ENCODE measurements around the gene RUNX1.
"Not testable (repeated sequence)": the region's sequence is repeated elsewhere in the genome, so short reads cannot be mapped to it uniquely, and the experiment has no call there.

RUNX1 gene

DNA sequence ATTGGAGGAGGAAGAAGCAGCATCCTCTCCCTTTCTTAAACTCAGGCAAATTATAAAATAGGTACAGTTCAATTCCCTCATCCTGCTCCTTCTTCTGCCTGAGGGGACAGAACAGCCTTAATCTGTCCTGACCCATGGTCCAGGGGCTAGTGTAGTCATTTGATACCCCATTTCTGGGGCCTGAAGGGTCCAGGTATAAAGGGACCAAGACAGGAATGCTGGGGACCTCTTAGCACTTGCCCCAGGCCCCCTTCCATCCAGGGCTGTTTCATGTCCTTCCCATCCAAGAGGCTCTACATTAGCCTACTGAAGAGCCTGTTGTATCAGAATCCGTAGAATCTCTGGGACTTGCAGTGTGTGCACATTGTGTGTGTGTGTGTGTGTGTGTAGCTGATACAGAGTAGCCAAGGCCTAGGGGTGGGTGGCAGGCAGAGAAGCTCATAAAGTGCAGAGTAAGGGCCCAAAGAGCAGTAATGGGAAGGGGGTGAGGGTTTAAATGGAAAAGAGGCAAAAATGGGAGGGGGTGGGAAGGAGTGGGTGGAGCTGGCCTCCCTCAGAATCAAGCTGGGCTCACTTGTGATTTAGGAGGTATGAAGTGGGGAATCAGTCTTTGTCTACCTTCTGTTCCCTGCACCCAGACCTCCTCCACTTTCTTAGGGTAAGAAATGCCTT lies 32.4 kb downstream of the RUNX1 start:
- DNase-seq (ENCODE audit: low spot score): no peak

DNA sequence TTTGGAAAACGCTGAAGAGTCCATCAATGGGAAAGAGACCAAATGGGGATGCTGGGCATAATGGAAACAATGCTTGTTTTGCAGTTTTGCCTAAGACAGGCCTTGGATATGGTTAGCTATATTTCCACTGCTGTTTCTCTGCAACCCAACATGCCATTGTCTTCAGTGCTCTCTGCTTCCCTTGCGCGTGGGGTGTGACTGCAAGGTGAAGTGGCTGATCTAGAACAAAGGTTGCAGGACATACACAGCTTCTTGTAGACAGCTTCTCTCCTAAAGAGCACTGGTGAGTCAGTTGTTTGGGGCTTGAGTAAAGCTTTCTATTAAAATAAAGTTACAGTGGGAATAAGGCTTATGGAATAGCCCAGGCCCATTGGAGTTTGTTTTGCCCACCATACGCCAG lies 33.0 kb downstream of the RUNX1 start:
- DNase-seq (ENCODE audit: low spot score): no peak

DNA sequence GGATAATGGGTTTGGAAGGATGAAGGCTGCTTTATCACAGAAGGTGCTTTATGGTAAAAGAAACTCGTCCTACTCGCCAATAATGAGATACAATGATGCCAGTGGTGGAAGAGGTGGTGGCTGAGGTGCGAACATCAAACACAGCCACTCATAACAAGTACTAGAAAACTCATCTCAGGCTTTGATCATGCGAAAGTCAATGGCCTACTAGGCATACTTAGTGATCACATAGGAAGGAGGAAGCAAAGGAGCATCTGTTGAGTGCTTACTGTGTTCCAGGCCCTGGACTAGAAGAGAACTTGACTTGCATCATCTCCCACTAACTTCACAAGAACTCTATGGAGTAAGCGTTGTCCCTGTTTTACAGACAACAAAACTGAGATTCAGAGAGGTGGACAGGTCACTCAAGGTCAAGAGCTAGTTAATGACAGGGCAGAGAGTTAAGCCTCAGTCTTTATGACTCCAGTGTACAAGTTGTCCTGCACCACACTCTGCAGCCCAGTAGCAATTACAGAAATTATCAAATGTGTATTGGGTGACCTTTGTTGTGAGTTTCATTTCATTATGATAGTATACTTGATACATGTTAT lies 33.6 kb downstream of the RUNX1 start:
- DNase-seq (ENCODE audit: low spot score): no peak

DNA sequence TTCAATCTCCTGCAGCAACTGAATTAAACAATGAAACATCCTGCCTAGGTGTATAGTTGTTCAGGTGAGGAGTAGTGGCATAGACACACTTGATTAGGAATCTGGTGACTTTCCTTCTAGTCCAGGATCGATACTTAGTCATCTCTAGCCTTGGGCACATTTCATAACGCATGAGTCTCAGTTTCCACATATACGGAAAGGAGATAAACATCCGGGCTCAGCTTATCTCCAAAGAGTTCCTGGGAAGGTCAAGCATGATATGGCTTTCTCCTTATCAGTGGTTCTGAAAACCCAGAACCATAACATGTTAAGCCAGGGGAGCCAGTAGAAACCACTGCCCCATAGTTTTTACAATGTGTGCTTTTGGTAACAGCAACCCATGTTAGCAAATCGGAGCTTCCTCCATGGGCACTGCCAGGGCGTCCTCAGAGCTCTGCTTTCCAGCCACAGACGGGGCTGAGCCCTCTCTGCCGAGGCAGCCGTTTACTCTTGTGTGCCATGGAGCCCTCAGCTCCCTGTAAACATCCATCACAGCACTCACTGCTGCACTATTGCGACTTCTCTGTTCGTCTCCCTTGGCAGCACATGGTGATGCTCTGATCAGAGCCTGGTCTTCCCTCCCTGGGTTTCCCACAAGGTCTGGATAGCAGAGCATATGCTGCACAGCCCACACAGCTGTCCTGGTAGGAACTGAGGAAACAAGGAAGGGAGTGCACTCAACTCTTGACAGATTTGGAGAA lies 34.6 kb downstream of the RUNX1 start:
- DNase-seq (ENCODE audit: low spot score): no peak

DNA sequence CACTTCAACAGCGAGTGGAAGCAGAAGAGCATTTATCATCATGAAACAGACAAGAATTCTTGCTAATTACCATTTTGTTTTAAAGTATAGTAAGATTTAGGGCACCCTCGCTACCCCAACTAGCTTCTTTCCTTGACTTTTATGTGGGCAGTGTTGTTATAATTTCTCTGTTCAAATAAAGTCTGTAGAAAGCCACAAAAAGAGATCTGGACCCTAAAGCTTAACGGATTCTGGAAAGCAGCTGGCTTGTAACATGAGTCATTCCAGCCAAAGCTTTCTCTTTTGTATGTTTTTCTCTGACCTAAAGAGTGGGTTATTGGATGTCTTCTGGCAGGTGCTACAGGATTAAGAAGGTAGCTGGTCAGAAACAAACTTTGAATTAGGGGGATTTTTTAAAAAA lies 37.4 kb downstream of the RUNX1 start:
- no peak for DNase-seq (ENCODE audit: low spot score)

DNA sequence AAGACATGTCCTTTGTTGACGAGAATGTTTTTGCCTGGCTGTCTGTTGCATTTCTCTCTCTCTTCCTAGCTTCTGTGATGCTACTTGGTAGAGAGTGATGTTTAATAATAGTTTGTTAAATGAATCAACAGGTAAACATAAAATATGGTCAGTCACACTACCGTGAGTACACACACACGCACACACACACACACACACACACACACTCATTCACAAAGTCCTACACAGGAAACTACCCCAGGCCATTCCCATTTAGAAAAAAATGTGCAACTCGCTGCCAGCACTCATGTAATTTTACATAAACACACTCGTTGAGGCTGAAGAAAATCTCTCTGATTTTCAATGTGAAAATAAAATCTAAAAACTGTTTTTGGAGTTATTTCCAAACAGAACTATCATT lies 38.7 kb downstream of the RUNX1 start:
- no peak for DNase-seq (ENCODE audit: low spot score)

DNA sequence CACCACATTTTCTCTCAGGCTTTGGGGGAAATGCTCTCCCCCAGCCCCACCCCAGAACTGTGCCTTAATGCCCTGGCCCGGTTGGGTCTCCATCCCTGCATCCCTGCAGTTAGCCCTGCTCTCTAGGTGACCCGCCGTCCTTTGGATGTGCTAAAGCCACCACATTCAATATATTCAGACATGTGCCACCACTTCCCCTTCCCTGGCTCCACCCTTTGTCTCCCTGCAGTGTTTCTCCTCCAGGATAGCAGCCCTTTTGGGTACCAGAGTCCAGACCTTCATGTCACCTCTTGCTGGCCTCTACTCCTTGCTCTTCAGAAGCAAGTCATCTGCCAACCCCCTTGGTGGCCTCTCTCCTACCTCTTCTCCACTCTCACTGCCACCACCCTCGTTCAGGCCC lies 41.8 kb downstream of the RUNX1 start:
- no peak for DNase-seq (ENCODE audit: low spot score)

DNA sequence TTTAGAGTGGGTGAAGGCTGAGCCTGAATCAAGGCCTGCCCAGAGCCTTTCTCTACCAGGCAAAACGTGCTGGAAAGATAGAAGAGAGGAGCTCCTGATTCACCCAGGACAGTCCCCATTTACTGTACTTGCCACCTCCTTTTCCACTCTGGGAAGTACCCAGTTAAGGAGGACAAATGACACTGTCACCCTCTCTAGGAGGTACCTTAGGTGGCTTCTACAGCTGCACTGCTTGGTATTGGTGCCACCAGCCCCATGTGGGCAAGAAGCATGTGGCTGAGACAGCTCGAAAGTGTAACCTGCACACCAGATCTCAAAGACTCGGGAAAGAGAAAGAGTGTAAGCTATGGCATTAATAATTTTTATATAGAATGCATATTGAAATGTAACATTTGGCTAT lies 42.3 kb downstream of the RUNX1 start:
- DNase-seq (ENCODE audit: low spot score): no peak

DNA sequence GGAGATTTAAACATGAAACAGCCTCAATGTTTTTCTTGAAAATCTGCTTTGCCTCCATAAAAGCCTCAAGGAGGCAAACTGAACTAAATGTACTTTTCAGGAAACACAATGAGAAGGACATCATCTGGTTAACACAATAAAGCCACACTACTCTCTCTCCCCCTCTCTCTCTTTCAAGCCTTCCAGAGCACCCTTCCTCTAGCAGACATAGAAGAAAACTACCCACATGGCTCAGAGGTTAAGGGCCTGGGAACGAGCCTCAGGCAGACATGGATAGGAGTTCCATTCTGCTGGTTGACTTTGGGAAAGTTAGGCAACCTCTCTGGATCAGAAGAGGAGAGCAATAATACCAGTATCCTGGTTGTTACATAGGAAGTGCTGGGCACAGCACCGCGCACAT lies 42.9 kb downstream of the RUNX1 start:
- DNase-seq (ENCODE audit: low spot score): no peak

DNA sequence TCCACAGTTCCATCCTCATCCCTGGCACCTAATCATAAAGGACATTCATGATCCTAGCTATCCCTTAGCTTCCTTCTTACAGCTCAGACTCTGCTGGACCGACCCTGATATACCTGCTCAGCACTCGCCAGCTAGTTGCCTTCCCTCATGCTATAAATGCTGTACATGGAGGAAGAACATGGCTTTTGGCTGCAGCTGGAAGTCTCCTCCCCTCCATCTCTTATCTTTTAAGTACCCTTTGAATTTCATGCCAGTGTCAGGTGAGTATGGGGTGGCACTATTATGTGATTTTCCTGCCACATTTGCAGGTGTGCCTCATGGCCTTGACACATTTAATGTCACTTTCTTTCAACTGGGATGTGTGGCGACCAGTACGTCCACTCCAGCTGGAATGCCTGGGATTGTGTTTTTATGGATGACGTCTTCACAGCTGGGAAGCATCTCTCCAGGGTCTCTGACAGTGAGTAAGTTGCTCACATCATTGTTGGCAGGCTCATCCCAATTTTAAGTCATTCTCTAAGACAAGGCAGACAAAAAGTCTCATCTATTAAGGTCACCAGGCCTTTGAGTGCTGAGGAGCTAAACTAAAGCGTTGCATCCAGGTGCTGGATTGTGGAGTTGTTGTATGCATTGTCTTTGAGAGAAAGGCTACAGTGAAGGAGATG lies 43.4 kb downstream of the RUNX1 start:
- no peak for DNase-seq (ENCODE audit: low spot score)

DNA sequence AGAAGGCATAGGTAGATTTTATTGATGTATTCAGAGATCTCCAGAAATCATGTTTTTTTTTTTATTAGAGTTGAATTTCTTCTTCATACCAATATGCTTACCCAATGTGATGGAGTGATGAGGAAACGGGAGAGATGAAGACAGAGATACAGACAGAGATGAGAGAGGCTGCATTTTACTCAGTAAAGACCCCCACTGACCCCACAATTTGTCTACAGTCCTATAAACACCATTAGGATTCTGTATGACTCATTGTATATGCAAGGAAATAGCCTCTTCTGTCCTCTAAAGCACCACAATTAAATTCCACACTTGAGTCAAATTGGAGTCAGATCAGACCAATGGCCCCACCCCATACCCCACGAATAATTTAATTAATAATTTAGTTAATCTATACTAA lies 44.0 kb downstream of the RUNX1 start:
- no peak for DNase-seq (ENCODE audit: low spot score)

DNA sequence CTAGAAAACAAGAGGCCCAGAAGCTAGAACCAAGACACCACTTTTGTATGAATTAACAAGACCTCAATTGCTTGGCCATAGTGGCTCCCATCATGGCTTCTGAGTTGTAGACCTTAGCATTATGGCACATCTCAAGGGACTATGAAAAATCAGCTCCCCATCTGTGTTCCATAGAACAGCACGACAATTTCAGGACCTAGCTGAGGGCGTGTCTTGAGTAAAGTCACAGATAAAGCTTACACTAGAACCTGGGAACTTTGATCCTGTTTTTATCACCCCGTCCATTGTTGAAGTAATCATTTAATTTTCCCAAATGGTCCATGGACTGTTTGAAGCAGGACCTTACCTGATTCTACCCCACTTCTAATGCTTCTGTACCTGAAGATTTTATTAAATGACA lies 44.8 kb downstream of the RUNX1 start:
- no peak for DNase-seq (ENCODE audit: low spot score)

DNA sequence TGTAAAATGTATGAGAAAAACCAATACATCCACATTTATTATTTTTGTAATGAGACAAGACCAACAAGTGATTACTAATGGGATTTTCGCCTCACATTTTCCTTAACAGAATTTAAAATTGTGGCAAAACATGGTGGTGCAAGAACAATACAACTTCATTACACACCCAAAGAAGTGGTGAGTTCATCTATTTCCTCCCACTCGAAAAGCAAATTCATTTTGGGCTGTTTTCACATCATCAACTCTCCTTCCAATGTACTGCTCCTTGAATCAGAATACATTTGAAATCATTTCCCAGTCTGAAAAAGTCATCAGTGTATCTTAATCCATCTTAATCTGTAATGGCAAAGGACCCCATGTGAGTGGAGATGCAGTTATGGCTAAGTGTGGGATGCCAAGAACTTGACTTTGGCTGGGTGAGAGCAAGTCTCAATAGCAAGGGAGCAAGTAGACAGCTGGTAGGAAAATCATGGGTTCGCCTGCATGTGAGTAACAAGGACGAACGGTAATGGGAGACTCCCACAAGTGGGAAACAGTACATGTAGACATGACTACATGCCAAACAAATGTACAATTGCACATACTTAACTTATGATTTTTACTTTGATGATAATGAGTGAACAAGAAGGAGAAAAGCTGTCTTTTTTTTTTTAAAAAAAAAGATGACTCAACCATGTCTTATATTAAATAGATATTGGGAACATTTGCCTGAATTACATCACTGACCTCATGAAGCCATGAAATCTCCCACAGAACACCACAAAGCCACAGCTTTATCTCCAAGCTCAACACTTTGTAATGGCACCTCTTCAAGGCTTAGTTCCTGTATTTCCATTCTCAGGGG lies 46.0 kb downstream of the RUNX1 start:
- no peak for DNase-seq (ENCODE audit: low spot score)

DNA sequence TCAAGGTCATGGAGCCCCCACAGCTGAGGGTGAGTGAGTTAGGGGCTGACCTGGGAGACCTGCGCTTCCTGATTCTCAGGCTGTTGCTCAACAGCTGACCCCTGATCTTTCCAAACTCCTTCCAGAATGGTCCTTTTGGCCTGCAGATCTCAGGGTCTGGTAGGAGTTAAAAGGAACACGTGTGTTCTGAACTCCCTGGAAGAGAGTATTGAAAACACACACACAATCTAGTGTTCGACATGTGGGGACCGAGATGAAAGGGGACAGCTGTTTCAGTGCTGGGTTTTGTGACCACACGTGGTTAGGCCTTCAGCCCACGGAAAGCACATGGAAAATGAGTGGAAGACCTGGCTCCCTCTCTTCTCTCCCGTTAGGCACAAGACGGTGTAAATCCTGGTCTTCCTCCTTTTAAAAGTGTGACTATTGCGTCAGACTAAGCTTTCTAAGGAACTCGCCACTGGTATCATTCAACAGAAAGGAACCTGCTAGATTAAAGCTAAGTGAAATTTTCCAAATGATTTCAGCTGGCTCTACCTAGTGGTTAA lies 49.6 kb downstream of the RUNX1 start:
- no peak for DNase-seq (ENCODE audit: low spot score)

DNA sequence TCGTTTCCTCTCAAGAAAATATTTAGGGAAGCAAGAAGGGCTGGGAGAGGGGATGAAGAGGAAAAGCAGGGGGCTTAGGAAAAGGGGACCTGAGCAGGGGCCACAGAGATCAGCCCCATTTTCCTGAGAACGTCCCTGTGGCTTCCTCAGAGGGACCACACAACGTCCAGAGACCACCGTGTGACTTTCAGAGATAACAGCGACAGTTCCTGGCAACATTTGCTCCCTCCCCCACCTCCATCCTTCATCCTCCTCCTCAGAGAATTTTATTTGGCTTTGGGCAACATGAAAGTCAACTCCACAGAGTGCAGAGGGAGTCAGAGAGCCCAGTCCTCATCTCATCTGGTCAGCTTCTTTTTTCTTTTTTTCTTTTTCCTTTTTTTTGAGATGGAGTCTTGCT lies 50.9 kb downstream of the RUNX1 start:
- no peak for DNase-seq (ENCODE audit: low spot score)

DNA sequence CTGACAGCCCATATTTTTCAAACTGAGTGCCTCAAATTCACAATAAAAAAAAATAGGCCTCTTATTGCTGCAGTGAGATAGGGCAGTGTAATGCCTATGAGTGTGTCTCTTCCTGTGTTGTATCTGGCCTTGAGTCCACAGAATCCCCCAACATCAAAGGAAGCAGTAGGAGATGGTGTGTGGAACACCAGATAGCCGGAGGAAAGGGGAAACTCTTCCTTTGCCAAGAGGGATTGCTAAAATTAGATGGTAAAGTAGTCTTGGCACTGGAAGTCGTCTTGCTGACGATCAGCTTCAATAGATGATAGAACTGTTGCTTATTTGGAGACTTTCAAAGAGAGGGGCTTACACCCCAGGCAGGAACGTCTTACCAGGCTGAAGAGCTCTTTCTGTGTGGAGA lies 51.8 kb downstream of the RUNX1 start:
- no peak for DNase-seq (ENCODE audit: low spot score)

DNA sequence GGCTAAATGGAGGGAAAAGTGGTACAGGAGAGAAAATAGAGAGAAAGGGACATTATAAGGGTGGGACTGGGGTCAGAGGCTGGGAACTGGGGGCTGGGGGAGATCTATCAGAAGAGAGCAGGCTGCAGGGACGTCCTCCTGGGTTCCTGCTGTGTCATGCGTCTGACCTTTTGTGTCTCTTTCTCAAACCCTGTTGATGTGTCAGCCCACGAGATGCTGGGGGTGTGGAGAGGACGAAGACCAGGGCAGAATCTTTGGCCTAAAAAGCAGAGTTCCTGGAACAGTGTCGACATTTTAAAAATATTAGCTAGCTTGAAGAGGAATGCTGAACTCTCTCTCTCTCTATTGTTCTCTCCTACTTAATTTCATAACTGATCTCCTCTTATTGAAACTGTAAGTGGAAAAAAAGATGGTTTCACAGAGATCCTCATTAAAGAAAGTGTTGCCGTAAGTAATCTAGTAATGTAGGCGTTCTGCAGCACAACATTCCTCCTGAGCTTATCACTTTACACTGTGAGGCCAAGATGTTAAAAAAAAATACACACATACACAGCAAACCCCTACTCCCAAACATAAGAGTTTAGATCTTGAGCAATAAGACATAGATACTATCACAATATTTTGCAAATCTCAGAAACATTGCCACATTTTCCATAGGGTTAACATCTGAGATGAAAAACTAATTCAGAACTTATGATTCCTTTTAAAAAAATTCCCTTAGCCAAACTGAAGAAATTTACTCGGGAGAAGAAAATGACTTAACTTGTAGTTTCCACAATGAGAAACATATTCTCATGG lies 52.6 kb downstream of the RUNX1 start:
- DNase-seq (ENCODE audit: low spot score): no peak

DNA sequence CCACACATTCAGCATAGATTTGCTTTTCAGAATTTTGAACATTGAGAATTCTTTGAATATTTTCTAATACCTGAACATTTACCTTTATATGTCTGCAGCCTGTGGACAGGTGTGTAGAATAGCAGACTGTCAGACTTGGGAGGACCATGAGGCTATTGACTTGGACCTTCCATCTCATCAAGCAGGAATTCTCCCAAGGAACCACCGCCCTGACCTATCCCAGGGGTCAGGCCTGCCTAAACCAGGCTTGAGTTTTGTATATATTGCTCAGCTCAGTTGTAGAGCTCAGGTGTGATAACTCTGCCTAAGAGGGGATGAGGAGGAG lies 53.2 kb downstream of the RUNX1 start:
- DNase-seq (ENCODE audit: low spot score): no peak

DNA sequence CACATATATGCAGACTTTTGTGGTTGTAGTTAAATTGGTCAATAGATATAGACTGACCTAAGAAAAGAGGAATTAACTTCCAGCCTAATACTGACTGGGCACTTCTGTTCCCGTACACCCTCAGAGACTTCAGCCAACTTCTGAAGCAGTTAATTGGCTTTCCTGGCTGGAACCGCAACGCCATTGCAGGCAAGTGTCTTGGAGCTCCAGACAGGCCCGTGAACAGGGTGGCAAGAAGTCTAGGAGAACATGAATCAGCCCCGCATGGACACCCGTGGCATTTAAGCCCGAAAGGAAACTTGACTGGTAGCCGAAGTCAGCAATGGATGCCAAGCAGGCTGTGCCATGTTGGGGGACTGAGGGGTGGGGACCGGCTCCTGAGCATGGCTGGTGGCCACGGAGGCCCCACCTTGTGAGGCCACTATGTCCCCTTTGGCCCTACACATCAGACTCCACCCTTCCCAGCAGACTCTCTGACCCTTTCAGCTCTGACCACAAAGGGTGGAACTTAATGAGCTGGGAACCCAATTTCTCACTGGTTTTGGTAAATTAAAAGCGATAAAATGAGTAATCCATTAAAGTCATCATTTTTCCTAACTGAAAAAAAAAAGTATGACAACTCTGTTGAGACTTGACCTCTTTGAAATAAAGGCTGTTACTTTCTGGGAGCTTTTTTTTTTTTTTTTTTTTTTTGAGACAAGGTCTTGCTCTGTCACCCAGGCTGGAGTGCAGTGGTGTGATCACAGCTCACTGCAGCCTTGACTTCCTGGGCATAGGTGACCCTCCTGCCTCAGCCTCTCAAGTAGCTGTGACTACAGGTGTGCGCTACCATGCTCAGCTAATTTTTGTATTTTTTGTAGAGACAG lies 54.1 kb downstream of the RUNX1 start:
- DNase-seq (ENCODE audit: low spot score): no peak

DNA sequence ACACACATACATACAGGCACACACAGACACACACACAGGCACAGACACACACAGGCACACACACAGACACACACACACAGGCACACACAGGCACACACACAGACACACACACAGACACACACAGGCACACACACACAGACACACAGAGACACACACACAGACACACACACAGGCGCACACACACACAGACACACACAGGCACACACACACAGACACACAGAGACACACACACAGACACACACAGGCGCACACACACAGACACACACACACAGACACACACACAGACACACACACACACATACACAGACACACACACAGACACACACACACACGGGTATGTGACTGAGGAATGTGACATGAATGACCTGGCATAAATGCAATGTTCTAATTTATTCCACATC lies 55.6 kb downstream of the RUNX1 start:
- DNase-seq (ENCODE audit: low spot score): not testable (repeated sequence)

Measured in CD4-positive, alpha-beta T cell treated with Interleukin-6 at 100 ng/mL for 8 hours (primary cell).